CD4-positive, alpha-beta T cell treated with Interleukin-17A for 4 hours (primary cell): ENCODE results near the gene FMO4.
A peak's percentile ranks its signal among the peaks of the same experiment; 100 is the strongest.
"Not testable (repeated sequence)": the region's sequence is repeated elsewhere in the genome, so short reads cannot be mapped to it uniquely, and the experiment has no call there.

Experiments used
- DNase-seq: peaks from one replicate; pipeline ENCODE4 v3.0.0-alpha.2; 2020; ENCODE audit warnings: mixed read lengths

Gene FMO4, protein sequence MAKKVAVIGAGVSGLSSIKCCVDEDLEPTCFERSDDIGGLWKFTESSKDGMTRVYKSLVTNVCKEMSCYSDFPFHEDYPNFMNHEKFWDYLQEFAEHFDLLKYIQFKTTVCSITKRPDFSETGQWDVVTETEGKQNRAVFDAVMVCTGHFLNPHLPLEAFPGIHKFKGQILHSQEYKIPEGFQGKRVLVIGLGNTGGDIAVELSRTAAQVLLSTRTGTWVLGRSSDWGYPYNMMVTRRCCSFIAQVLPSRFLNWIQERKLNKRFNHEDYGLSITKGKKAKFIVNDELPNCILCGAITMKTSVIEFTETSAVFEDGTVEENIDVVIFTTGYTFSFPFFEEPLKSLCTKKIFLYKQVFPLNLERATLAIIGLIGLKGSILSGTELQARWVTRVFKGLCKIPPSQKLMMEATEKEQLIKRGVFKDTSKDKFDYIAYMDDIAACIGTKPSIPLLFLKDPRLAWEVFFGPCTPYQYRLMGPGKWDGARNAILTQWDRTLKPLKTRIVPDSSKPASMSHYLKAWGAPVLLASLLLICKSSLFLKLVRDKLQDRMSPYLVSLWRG

DNA sequence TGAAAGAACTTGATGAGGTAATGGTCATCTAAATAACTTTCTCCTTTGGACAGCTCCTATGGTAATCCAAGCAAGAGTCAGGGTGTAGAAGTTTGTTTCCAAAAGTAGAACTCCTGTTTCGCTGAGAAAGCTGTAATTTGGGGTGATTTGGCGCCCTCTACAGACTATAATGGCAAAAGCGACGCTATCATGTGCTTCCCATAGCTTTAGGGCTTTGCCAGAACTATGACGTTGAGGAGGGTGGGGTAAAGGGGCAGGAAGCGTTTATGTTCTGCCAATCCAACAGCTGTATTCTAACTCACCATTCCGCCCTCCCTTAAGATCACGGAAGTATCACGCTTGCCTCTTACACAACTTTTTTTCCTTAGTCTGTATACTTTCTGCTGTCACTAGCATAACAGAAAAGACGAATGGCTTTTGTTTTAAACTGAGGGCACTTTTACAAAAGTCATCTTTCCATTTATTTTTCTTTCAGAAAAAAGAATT lies at the start of gene FMO4:
FMO4 (plus strand) TSS at position 349 of the 486 bp plus-strand sequence. CDS start 5,643 bp downstream, outside the sequence.
- peak; percentile 85 for DNase-seq

DNA sequence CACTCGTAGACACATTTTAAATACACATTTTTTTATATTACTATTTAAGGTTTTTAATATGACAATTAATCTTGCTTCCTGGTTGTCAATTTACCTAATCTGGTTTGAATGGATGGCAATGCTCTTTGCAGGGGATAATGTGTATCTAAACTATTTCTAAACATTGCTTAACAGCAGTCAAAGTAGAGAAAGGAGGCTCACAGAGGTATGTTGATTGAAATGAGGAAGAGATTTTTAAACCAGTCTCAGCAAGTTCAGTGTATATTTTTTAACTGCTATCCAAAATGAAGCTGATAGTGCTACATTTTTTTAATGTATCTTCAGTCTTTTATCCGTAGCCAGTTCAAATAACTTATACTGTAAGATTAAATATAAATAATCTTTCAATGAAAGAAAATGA lies 48.3 kb upstream of the FMO4 start:
- no peak for DNase-seq

DNA sequence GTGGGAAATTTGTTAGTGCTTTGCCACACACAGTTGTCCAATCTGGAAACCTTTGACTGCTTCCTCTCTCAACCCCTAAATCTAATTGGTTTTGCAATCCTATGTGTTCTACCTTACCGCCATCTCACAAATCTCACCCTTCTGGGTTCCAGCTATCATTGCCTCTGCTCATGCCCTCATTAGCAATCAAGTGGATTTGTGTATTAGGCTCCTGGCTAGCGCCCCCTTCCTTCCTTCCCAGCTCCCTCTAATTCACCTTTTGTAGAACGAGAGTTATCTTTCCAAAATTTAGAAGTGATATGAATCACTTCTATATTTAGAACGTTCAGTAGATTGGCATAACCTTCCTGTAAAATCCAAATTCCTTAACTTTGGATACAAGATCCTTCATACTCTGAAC lies 47.1 kb upstream of the FMO4 start:
- DNase-seq: no peak

DNA sequence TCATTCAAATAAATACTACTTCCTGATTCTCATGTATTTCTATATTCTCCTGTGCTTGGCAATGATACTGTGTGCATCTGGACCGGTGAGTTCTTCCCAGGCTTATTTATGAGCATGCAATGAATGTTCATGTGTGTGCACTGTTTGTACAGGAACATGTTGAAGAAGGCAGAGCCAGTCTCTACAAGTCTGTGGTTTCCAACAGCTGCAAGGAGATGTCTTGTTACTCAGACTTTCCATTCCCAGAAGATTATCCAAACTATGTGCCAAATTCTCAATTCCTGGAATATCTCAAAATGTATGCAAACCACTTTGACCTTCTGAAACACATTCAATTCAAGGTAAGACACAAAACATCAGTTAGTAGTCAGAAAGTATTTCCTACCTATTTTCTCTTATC lies 46.6 kb upstream of the FMO4 start:
- DNase-seq: no peak

DNA sequence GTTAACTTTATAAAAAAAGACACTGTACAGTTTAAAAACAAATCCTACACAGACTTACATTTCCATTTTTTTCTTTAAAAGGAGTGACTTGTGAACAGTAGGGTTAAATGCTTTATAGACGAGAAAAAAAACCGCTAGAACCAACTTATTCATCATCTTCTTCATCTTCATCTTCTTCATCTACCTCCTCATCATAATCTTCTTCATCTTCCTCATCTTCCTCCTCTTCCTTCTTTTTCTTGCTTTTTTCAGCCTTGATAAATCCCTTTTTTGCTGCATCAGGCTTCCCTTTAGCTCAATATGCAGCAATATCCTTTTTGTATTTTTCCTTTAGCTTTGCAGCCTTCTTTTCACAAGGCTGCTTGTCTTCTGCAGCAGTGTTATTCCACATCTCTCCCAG lies 43.2 kb upstream of the FMO4 start:
- no peak for DNase-seq

DNA sequence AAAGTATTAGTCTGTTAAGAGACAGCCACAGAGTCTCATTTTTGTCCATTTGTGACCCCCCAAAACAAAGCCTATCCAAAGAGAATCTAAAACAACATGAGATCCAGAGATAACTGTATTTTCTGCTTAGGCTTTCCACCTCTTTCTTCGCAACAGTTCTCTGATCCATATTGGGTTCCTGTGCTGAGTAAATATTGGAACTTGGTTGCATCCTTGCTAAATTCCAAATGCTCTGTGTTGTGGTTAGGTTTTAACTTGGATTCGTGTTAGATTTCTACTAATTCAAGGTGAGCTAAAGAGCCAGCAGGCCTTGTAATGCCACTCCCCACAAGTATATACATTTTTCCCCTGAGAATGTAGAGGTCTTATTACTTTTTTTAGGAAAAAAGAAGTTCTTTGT lies 36.4 kb upstream of the FMO4 start:
- DNase-seq: no peak

DNA sequence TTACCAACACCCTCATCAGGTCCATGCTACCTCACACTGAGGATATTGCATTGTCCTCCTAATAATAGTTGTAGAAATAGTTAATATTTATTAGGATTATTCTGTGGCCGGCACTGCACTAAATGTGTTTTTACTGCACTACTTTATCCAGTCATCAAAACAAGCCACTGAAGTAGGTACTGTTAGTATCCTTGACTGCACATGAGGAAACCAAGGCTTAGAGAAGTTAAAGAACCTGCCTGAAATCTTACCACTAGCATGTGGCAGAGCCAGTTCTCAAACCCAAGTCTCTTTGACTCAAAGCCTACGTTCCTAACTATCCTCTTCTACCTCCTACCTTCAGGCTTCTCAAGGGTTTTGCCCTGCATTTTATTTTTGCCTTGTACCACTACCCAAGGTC lies 34.7 kb upstream of the FMO4 start:
- DNase-seq: no peak

DNA sequence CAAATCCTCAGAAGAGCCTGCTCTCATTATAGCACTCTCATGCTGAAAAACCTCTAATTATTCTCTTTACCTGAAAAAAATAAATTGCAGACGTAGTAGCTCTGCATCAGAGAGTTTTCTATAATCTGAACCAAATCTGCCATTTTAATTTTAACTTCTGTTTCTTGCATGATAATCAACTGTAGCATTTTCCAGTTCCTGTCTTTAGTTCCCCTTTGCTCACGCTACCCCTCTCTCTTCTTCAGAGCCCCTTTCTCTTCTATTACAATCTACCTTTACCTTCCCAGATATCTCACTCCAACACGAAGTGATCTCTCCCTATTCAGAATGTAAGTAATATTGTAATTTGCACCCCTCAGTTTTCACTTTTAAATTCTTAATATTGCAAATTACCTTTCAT lies 34.3 kb upstream of the FMO4 start:
- DNase-seq: no peak

DNA sequence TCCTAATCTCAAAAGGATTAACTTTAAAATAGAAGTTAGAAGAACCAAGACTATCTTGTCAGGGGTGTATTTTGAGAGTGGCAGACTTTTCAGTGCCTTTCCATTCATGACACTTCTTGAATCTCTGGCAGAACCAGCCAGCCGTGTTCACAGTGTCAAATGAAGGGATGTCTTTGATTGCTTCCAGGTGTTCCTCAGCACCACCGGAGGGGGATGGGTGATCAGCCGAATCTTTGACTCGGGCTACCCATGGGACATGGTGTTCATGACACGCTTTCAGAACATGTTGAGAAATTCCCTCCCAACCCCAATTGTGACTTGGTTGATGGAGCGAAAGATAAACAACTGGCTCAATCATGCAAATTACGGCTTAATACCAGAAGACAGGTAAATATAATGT lies 33.4 kb upstream of the FMO4 start:
- DNase-seq: no peak

DNA sequence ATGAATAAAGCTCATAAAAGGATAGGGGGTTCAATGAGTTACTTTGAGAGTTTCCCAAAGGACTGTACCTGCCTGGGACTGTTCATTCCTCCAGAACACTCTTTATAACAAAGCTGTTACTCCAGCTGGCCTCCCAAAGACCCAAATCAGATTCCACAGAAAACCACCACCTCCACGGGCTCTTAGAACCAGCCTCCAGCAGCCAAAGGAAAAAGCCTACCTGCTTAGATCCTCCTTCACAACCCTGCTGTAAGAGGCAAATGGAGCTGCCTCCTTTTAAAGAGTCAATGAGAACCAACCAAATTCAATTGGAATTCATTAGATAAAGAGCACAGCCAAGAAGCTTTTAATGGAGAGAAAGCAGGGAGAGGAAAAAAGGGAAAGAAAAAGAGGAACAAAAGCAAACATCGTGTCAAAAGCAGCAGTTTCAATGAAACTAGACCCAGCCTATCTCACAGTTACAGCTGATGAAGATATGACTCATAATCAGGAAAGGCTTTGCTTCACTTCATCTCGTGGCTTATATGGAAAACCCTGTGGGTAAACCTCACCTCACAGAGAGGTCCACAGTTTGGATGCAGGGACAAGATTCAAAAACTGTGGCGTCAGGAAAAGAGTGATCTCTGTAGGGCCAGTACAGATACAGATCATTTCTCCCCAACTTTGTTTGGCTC lies 27.8 kb upstream of the FMO4 start:
- no peak for DNase-seq

DNA sequence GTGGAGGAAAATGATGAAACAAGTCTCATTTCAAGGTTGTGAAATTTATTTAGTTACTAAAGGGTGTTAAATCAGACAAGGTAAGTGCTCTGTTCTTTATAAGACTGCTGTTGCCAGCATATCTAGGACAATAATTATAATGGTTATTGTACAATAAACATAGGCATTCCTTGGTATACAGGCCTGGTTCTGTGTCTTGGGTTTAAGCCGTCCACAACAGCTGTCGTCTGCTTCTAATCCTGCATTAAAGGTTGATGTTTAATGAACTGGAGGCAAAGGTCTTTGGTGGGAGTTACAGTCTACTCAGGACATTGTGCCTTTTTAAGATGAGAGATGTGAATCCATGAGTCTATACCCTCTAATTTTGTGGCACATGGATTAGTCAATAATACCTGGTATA lies 23.4 kb upstream of the FMO4 start:
- DNase-seq: no peak

DNA sequence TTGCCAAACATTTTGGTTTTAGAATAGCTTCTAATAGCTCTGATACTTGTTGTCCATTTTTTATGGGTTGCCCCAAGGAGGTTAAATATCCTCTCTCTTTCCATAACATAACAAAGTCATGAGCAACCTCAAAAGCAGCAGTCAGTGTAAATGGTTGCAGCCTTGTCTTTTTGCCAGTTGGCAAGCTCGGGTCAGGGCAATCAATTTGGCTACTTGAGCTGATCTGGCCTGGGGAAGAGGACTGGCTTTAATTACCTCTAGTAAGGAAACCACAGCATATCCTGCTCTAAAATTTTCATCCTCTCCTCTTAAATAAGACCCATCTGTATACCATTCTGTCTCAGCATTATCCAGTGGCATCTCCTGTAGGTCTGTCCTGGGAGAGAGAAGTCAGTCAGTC lies 21.2 kb upstream of the FMO4 start:
- DNase-seq: no peak

DNA sequence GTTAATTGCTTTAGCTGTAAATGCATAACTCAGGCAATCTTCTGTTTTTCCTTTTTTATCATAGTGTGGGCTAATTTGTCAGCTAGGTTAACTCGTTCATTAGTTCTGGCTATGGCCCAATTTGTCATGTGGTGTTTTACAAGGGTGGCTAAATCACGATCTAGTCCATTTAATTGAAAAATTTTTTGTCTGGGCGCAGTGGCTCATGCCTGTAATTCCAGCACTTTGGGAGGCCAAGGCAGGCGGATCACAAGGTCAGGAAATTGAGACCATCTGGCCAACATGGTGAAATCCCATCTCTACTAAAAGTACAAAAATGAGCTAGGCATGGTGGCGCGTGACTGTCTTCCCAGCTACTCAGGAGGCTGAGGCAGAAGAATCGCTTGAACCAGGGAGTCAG lies 18.6 kb upstream of the FMO4 start:
- not testable (repeated sequence) for DNase-seq

DNA sequence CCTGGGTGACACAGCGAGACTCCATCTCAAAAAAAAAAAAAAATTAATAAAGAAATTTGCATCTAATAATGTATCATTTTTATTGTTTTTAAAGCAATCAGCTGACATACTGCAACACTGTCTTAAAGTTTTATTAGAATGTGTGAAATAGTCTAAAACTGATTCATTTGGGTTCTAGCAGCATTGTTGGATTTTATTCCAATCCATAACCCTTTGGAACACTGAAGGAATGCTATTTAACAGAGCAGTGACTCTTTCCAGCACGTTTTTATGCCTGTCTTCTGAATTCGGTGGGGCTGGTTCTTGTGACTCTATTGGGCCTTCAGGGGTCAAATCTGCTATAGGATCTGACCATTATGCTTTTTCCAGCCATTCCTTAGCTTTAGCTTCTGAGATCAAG lies 18.2 kb upstream of the FMO4 start:
- DNase-seq: no peak

DNA sequence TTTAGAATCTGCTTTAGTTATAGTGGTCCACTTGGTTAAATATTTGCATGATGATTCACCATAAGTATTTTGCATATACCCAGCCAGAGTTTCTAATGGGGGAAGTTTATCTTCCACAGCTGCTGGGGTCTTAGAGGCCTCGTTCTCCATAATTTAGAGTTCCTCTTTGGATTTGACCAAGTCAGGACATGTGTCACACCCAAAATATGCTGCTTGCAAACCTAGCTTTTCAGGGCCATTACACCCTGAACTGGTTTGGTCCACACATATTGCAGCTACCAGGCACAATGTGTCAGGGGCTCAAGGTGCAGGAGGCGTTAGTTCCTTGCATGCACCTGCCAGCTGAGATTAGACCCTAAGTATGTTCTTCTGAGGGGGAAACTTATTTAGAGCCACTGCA lies 17.1 kb upstream of the FMO4 start:
- DNase-seq: no peak

DNA sequence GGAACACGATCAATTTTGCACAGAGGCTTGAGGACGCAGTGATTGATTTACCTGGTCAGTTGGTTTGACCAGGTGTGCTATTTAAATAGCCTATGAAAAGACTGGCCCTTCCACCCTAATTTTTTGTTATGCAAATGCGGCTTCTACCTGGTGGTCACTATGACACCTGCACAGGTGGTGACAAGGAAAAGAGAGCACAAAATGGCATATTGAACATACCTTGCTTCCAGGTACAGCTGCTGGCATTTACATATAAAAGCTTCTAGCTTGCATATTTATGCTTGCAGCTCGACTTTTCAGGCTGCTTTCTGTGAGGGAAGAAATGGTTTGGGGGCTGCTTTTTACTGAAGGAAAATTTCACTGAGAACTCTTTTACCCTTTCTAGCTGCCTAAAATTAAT lies 15.3 kb upstream of the FMO4 start:
- no peak for DNase-seq

DNA sequence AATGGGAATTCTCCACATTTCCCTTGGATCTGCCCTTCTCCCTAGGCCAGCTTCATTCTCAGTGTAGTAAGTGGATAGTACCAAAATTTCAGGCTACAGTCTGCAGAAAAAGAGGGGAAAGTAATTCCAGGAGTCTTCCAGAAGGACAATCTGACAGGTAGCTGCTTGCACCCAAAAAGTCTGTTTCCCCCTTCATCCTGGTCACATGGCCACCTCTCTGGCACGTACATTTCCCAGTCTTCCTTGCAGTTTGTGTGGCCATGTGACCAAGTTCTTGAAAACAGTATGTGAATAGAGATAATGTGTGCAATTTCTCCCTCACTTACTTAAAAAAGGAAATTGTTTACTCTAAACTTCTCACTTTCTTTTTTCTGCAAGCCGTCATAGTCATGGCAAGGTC lies 14.6 kb upstream of the FMO4 start:
- no peak for DNase-seq

DNA sequence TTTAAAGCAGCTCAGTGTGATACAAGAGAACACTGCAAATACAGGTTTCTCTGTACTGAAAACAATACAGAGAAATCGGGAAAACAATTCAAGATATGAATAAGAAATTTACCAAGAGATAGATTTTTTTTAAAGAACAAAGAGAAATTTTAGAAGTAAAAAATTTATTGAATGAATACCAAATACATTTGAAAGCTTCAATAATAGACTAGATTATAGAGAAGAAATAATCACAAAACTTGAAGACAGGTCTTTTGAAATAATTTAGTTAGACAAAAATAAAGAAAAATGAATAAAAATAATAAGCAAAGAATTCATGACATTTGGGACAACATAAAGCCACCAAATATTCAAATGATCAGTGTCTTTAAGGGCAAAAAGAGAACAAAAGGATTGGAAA lies 13.6 kb upstream of the FMO4 start:
- DNase-seq: no peak

DNA sequence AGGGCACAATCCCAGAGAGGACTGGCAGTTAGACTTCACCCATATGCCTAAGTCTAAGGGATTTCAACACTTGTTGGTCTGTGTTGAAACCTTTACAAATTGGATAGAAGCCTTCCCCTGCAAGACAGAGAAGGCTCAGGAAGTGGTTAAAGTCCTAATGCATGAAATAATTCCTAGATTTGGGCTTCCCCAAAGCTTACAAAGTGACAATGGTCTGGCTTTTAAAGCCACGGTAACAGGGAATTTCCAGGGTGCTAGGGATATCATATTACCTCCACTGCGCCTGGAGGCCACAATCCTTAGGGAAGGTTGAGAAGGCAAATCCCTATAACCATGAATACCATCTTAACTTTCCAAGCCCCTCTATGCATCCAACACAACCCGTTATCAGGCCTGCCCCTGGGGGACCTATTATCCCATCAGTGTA lies 3.3 kb upstream of the FMO4 start:
- DNase-seq: no peak

DNA sequence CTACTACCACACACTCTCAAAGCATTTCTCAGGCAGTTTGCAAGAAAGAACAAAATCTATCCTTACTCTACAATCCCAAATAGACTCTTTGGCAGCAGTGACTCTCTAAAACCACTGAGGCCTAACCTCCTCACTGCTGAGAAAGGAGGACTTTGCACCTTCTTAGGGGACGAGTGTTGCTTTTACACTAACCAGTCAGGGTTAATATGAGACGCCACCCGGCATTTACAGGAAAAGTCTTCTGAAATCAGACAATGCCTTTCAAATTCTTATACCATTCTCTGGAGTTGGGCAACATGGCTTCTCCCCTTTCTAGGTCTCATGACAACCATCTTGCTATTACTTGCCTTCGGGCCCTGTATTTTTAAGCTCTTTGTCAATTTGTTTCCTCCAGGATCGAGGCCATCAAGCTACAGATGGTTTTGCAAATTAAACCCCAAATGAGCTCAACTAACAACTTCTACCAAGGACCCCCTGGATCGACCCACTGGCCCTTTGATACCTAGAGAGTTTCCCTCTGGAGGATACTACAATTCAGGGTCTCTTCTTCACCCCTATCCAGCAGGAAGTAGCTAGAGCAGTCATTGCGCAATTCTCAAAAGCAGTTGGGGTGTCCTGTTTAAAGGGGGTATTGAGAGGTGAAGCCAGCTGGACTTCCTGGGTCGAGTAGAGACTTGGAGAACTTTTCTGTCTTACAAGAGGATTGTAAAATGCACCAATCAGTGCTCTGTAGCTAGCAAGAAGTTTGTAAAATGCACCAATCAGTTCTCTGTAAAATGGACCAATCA lies 2.0 kb upstream of the FMO4 start:
- no peak for DNase-seq

DNA sequence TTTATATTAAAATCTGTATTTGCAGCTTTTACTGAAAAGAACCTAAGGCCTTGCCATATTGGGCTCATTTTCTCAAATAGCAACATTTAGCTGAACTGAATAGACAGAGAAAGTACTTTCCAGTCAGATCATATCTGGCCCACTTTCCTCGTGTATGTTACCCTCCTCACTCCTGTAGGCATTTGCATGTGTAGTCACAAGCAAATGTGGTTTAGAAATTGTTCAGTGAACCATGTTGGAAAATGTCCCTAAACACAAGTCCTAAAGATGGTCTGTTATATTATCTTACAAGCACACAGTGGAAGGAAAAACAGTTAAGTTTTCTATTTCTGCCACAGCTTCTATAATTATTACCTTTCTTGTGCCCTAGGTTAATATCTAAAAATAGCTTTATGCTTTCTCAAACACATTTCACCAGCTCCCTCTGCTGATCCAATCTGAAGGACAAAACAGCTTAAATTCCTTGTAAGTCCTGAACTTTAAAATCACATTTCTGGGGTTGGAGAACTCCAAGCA lies 606 bp upstream of the FMO4 start:
- no peak for DNase-seq

DNA sequence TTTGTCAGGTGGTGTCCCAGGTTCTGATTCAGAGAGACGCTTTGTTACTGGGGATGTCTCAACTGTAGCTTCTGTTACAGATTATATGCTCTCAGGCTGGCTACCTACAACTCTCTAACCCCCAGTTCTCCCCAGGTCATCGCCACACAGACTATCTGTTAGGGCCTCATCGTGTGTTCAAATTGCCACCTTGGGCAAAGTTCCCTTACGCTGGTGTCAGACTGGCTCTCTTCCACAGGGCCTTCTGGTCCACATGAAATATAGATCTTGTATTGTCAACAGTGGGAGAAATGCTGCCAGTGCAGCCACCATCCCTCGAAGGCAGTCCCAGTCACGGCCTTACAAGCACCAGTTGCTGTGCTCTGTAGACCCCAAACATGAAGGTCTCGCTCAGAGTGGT lies 15.3 kb downstream of the FMO4 start:
- no peak for DNase-seq

DNA sequence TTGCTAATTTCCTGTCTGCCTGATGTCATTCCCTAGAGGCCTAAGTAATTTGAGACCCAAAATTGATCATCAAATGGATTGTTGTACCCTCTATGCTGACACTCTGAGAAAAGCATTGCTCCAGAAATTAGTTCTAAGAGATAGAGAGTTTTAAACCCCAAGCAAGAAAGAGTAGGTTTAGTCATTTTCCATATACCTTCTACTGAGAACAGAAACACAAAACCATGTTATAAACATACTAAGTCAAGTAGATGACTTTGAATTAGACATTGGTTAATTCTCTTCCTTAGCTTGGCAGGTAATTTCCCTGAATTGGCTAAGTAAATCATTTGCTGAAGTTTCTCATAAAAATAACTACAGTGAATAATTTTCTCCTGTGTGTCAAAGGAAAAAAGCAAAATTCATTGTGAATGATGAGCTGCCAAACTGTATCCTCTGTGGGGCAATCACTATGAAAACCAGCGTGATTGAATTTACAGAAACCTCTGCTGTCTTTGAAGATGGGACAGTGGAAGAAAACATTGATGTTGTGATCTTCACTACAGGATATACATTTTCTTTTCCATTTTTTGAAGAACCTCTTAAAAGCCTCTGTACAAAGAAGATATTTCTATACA lies 20.1 kb downstream of the FMO4 start:
- no peak for DNase-seq
